ENCODE measurements around the gene MTERF4.

GRCh38 chr2:241081190-241081642 lies 20.9 kb downstream of the MTERF4 start:
- TF ChIP-seq CTCF (conservative IDR thresholded peaks at IDR 0.05) (no peak), ZFX (IDR thresholded peaks at IDR 0.05) (no peak)

Data from C4-2B (cell line).